Sigmoid colon (tissue), 7 donors: ENCODE results near the gene ATP1B3. TPM values are rescaled to one million over a fixed set of nuclear protein-coding genes. Genes with fewer than 3 reads are reported as not detected.

Experiments used
- DNase-seq: peaks from one replicate; pipeline ENCODE4 v3.0.0-alpha.2; 2019
- H3K27ac ChIP-seq, 4 donors: fragments of 200-600 bp; sonication (generic); one replicate each; pipeline ENCODE4 v1.5.1; 2016 to 2019; ENCODE audit warnings: mild to moderate bottlenecking in 1 of 4
- H3K27me3 ChIP-seq, 3 donors: fragments of 200-600 bp; sonication (generic); one replicate each; pipeline ENCODE4 v1.5.1; 2019; ENCODE audit warnings: mild to moderate bottlenecking in 1 of 3
- H3K36me3 ChIP-seq, 4 donors: fragments of 200-600 bp; sonication (generic); one replicate each; pipeline ENCODE4 v1.5.1; 2016 to 2019
- H3K4me1 ChIP-seq, 4 donors: fragments of 200-600 bp; sonication (generic); one replicate each; pipeline ENCODE4 v1.5.1; 2017 to 2019
- H3K4me3 ChIP-seq, 4 donors: fragments of 200-600 bp; sonication (generic); one replicate each; pipeline ENCODE4 v1.5.1; 2017 to 2019; ENCODE audit warnings: mild to moderate bottlenecking in 2 of 4, moderate library complexity in 1 of 4
- H3K9me3 ChIP-seq, 4 donors: fragments of 200-600 bp in 3 of 4; sonication (generic) in 3 of 4; one replicate each; pipeline versions ENCODE4 v1.5.1 to v1.6.1; 2013 to 2019
- EP300 ChIP-seq, 4 donors: sonication (generic); formaldehyde crosslinking; IDR thresholded peaks; one replicate each; pipeline ENCODE4 v1.6.1; 2017; ENCODE audit warnings: antibody characterized with exemption in 4 of 4
- POLR2A ChIP-seq, 2 donors: fragments of 450-650 bp; IDR thresholded peaks; one replicate each; pipeline ENCODE4 v1.6.1; 2016; ENCODE audit warnings: antibody characterized with exemption in 2 of 2, mild to moderate bottlenecking in 2 of 2, moderate library complexity in 2 of 2
- POLR2AphosphoS5 ChIP-seq, 4 donors: sonication (generic); formaldehyde crosslinking; IDR thresholded peaks; one replicate each; pipeline ENCODE4 v1.6.1; 2017; ENCODE audit warnings: antibody characterized with exemption in 4 of 4
- WGBS, 2 donors: extraction: QIAGEN DNeasy Blood & Tissue Kit; methylation state at CpG; one replicate each; pipeline ENCODE4 v1.1.7; 2013; 5-methylcytosine and 5-hydroxymethylcytosine counted together
- intact Hi-C: fragments of 100-400 bp; cut with DNase I; formaldehyde crosslinking; loops from one replicate; pipeline ENCODE4 v1.15.1; 2023
- polyA plus RNA-seq, 3 donors: library from polyadenylated mRNA; stranded (reverse); fragments of 200-250 nt; gene quantifications; one replicate each; pipeline ENCODE4 v1.2.3, GENCODE V29; 2013
- total RNA-seq, 4 donors: library from RNA; depleted of rRNA; stranded (reverse); fragments of >200 nt; gene quantifications; one replicate each; pipeline ENCODE4 v1.1.0, GENCODE V29; 2016
- TF ChIP-seq, protein P1 (sequence below), 4 experiments: fragments of 450-650 bp in 3 of 4; fragments of 200-600 bp in 1 of 4; IDR thresholded peaks; one replicate each; pipeline ENCODE4 v1.5.1; 2016 to 2019; ENCODE audit warnings: antibody characterized with exemption in 4 of 4, mild to moderate bottlenecking in 3 of 4, moderate library complexity in 2 of 4
- donor health status: healthy with polysubstance abuse.
- donor health status: Bipolar disorder and iron deficiency.
- donor health status: healthy.

ATP1B3 gene
- 10 to 100 TPM; 29.9 to 69.5 (median 42.5) TPM for total RNA-seq
- polyA plus RNA-seq = 100 to 1,000 TPM; 105 to 235 (median 117) TPM

DNA sequence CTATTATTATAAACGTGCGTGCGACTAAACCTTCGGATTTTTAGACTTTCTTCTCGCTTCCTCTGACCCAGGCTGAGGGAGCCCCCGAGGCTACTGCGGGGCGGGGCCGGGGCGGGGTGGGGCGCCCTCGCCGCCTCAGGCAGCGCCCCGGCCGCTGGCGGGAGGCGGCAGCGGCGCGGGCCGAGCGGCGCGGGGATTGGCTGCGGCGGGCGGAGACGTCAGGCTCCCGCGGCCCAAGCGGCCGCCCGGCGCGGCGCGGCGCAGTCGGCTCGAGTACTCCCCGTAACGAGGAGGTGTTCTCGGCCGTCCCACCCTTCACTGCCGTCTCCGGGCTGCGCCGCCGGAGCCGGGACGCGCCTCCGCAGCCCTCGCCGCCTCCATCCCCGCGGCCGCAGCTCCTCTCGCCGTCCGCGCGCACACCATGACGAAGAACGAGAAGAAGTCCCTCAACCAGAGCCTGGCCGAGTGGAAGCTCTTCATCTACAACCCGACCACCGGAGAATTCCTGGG, at the start of gene ATP1B3:
TSS of gene ATP1B3 (plus strand) at position 263 of the 510 bp plus-strand sequence. CDS start at position 422, 159 bp downstream.
- Histone ChIP-seq H3K4me1 (peaks cover 0 to 39% (median 30%) of the 10 kb centered on the region in 4 donors), H3K36me3 (no peaks in the 10 kb centered on the region), H3K9me3 (no peaks in the 10 kb centered on the region), H3K27me3 (no peaks in the 10 kb centered on the region), H3K4me3 (peak within 1 kb of the TSS; percentile 78 to 96 (median 84)), H3K27ac (peak within 1 kb of the TSS; percentile 100)
- peak; percentile 94 for DNase-seq
- TF ChIP-seq POLR2AphosphoS5 (IDR thresholded peaks at IDR 0.05) (peak; percentile 84 to 96 (median 92)), POLR2A (IDR thresholded peaks at IDR 0.05) (peak; percentile 31 to 63)
- TF ChIP-seq, protein P1, sequence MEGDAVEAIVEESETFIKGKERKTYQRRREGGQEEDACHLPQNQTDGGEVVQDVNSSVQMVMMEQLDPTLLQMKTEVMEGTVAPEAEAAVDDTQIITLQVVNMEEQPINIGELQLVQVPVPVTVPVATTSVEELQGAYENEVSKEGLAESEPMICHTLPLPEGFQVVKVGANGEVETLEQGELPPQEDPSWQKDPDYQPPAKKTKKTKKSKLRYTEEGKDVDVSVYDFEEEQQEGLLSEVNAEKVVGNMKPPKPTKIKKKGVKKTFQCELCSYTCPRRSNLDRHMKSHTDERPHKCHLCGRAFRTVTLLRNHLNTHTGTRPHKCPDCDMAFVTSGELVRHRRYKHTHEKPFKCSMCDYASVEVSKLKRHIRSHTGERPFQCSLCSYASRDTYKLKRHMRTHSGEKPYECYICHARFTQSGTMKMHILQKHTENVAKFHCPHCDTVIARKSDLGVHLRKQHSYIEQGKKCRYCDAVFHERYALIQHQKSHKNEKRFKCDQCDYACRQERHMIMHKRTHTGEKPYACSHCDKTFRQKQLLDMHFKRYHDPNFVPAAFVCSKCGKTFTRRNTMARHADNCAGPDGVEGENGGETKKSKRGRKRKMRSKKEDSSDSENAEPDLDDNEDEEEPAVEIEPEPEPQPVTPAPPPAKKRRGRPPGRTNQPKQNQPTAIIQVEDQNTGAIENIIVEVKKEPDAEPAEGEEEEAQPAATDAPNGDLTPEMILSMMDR (IDR thresholded peaks at IDR 0.05) = no peak
- 0 to 1% methylated on average over 69 of the region's 69 CpGs for WGBS, 2 donors
- intact Hi-C loops = loop anchor here (5.0 to 10.0 kb wide), 3 partner anchors 348 to 509 kb away; partner anchors contain the start of genes GK5, RASA2 and ZBTB38

DNA sequence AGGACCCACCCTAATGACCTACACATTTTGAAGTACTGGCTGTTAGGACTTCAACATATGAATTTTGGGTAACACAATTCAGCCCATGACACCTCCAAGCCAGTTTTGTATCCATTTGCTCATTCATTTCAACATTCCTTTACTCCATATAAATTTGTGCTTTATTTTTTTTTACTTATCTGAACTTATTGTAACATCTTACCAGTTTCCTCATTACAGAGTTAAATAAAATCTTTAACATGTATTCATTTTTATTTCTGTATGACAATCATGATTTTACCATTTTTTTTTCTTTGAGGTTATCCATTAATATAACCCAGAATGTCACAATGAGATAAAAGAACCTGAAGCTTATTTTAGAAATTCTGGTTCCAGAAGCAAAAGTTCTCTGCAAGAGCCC, 48.0 kb upstream of the ATP1B3 start:
- Histone ChIP-seq H3K27ac (no peak overlapping the region), H3K9me3 (no peaks in the 10 kb centered on the region), H3K4me3 (no peak overlapping the region), H3K27me3 (no peaks in the 10 kb centered on the region), H3K36me3 (no peaks in the 10 kb centered on the region), H3K4me1 (peaks cover 0 to 4% (median 0%) of the 10 kb centered on the region in 4 donors)
- no peak for TF ChIP-seq POLR2A (IDR thresholded peaks at IDR 0.05)
- TF ChIP-seq POLR2AphosphoS5 (IDR thresholded peaks at IDR 0.05) = no peak
- TF ChIP-seq, protein P1 (IDR thresholded peaks at IDR 0.05) = no peak
- TF ChIP-seq EP300 (IDR thresholded peaks at IDR 0.05) = no peak
- intact Hi-C loops = no loop called here
- DNase-seq = no peak

DNA sequence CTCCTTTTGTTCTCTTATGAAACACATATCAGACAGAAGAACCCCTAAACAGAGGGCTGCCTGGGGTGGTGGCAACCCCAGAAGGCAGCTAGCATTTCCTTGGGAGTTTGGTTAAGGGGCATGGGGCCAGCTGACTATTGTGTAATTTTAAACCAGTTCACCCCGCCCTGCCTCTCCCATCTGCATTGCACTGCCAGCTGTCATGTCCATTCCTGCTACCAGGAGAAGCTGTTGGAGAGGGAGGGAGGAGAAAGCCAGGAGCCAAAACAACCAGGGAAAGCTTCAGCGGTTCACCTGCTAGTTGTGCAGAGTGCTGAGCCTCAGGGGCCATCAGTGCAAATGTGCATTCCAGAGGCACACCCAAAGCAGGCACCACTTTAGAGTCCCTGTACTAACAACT, 47.6 kb upstream of the ATP1B3 start:
- Histone ChIP-seq H3K27ac (no peak overlapping the region), H3K27me3 (no peaks in the 10 kb centered on the region), H3K36me3 (no peaks in the 10 kb centered on the region), H3K9me3 (no peaks in the 10 kb centered on the region), H3K4me1 (peaks cover 0 to 4% (median 0%) of the 10 kb centered on the region in 4 donors), H3K4me3 (no peak overlapping the region)
- no peak for TF ChIP-seq POLR2AphosphoS5 (IDR thresholded peaks at IDR 0.05)
- TF ChIP-seq, protein P1 (IDR thresholded peaks at IDR 0.05) = no peak
- no peak for TF ChIP-seq POLR2A (IDR thresholded peaks at IDR 0.05)
- no peak for TF ChIP-seq EP300 (IDR thresholded peaks at IDR 0.05)
- no peak for DNase-seq
- WGBS, 2 donors = 10 to 48% methylated on average over 2 of the region's 2 CpGs
- intact Hi-C loops = no loop called here

DNA sequence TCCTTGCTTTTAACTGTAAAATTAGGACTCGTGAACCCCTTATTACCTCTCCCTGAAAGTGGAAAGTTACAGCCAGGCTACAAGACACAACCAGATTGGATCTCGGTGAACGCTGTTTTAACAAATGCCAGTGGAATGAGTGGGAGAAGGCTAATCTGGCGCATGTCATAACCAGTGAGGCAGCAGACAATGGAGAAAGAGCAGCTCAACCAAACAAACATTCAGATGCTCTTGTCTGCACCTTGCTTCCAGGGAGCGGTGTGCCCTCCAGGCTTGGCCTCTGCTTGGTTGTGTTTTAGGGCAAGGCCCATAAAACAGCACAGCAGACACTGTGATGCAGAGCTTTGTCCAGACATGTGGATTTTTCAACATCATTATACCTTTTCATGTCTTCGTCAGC, 45.9 kb upstream of the ATP1B3 start:
- Histone ChIP-seq H3K36me3 (no peaks in the 10 kb centered on the region), H3K27me3 (no peaks in the 10 kb centered on the region), H3K4me3 (no peak overlapping the region), H3K9me3 (no peaks in the 10 kb centered on the region), H3K4me1 (peaks cover 0 to 4% (median 0%) of the 10 kb centered on the region in 4 donors), H3K27ac (no peak overlapping the region)
- 86 to 94% methylated on average over 6 of the region's 6 CpGs for WGBS, 2 donors
- TF ChIP-seq, protein P1 (IDR thresholded peaks at IDR 0.05) = no peak
- TF ChIP-seq POLR2A (IDR thresholded peaks at IDR 0.05) = no peak
- TF ChIP-seq EP300 (IDR thresholded peaks at IDR 0.05) = no peak
- TF ChIP-seq POLR2AphosphoS5 (IDR thresholded peaks at IDR 0.05) = no peak
- intact Hi-C loops = no loop called here
- DNase-seq = no peak

DNA sequence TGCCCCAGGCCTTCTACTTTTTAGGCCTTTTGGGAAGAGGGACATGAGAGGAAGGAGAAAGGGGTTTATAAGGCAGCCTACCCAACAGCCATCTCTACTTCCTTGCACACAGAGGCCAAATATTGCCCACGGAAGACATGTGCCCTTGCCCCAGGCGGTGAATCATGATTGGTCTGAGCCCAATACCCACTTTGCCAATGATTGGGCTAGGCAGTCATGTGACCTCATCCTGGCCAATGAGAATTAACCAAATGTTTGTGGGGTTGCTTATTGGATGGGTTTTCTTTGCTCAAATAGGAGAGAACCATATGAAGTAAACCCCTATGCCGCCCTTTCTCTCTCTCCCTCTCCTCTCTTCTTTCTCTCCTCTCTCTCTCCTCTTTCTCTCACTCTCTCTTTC, 42.2 kb upstream of the ATP1B3 start:
- no peaks in the 10 kb centered on the region for H3K36me3 ChIP-seq
- TF ChIP-seq, protein P1 (IDR thresholded peaks at IDR 0.05) = no peak
- TF ChIP-seq POLR2A (IDR thresholded peaks at IDR 0.05) = no peak
- TF ChIP-seq EP300 (IDR thresholded peaks at IDR 0.05) = no peak
- no peak for TF ChIP-seq POLR2AphosphoS5 (IDR thresholded peaks at IDR 0.05)
- H3K4me1 ChIP-seq = no peaks in the 10 kb centered on the region
- H3K27ac ChIP-seq = no peak overlapping the region
- no peaks in the 10 kb centered on the region for H3K27me3 ChIP-seq
- no peak overlapping the region for H3K4me3 ChIP-seq
- WGBS, 2 donors = 97 to 98% methylated on average over 3 of the region's 3 CpGs
- intact Hi-C loops = no loop called here
- DNase-seq = no peak
- H3K9me3 ChIP-seq = no peaks in the 10 kb centered on the region
